ENCODE data around the gene PDE1C. TPM values are rescaled to one million over a fixed set of nuclear protein-coding genes. Genes with fewer than 3 reads are reported as not detected.
"Not testable (repeated sequence)": the region's sequence is repeated elsewhere in the genome, so short reads cannot be mapped to it uniquely, and the experiment has no call there.

PDE1C gene
- total RNA-seq, 2 donors from 2014 or later, result 47.8 to 51.3 TPM

- intact Hi-C loops (cut with DNase I), result no loop called here
Measured at GRCh38 chr7:32078824-32079223, 8.6 kb upstream of the PDE1C start.

GRCh38 chr7:32077806-32078205, 7.6 kb upstream of the PDE1C start:
- DNase-seq (ENCODE audit: low spot score), result no peak
- intact Hi-C loops (cut with DNase I), result no loop called here

More at GRCh38 chr7:32078824-32079223, 8.6 kb upstream of the PDE1C start:
- no peak for DNase-seq (ENCODE audit: low spot score)

- DNase-seq (ENCODE audit: low spot score); intact Hi-C loops (cut with DNase I): not testable (repeated sequence)
Measured at GRCh38 chr7:32076802-32077201, 6.6 kb upstream of the PDE1C start.

GRCh38 chr7:32075612-32076011, 5.4 kb upstream of the PDE1C start:
- intact Hi-C loops (cut with DNase I), result no loop called here
- no peak for DNase-seq (ENCODE audit: low spot score)

GRCh38 chr7:32074787-32075585, 4.8 kb upstream of the PDE1C start:
- intact Hi-C loops (cut with DNase I), result no loop called here
- DNase-seq (ENCODE audit: low spot score), result no peak

GRCh38 chr7:32073533-32073932, 3.3 kb upstream of the PDE1C start:
- no peak for DNase-seq (ENCODE audit: low spot score)
- intact Hi-C loops (cut with DNase I), result no loop called here

GRCh38 chr7:32072397-32072796, 2.2 kb upstream of the PDE1C start:
- no peak for DNase-seq (ENCODE audit: low spot score)
- intact Hi-C loops (cut with DNase I), result no loop called here

- intact Hi-C loops (cut with DNase I), result no loop called here
Measured at GRCh38 chr7:32071466-32072091, 1.4 kb upstream of the PDE1C start.

GRCh38 chr7:32070051-32070405, 179 bp downstream of the PDE1C start:
- intact Hi-C loops (cut with DNase I), result no loop called here
- no peak for DNase-seq (ENCODE audit: low spot score)

More at GRCh38 chr7:32071466-32072091, 1.4 kb upstream of the PDE1C start:
- no peak for DNase-seq (ENCODE audit: low spot score)

GRCh38 chr7:32069116-32069650, 1.0 kb downstream of the PDE1C start:
- DNase-seq (ENCODE audit: low spot score), result no peak
- intact Hi-C loops (cut with DNase I), result loop anchor here in 1 of 2 donors (10.0 kb wide), 1 partner anchor 184 kb away; no protein-coding TSS in a partner anchor

- intact Hi-C loops (cut with DNase I), result loop anchor here in 1 of 2 donors (10.0 kb wide), 1 partner anchor 184 kb away; no protein-coding TSS in a partner anchor
- no peak for DNase-seq (ENCODE audit: low spot score)
Measured at GRCh38 chr7:32068411-32069101, 1.7 kb downstream of the PDE1C start.

- intact Hi-C loops (cut with DNase I), result loop anchor here in 1 of 2 donors (10.0 kb wide), 1 partner anchor 182 kb away; no protein-coding TSS in a partner anchor
- no peak for DNase-seq (ENCODE audit: low spot score)
Measured at GRCh38 chr7:32066441-32066840, 3.8 kb downstream of the PDE1C start.

GRCh38 chr7:32063614-32064013, 6.6 kb downstream of the PDE1C start:
- intact Hi-C loops (cut with DNase I), result loop anchor here in 1 of 2 donors (10.0 kb wide), 1 partner anchor 179 kb away; no protein-coding TSS in a partner anchor

GRCh38 chr7:32062150-32062549, 8.1 kb downstream of the PDE1C start:
- no peak for DNase-seq (ENCODE audit: low spot score)
- intact Hi-C loops (cut with DNase I), result loop anchor here in 1 of 2 donors (10.0 kb wide), 1 partner anchor 177 kb away; no protein-coding TSS in a partner anchor

More at GRCh38 chr7:32063614-32064013, 6.6 kb downstream of the PDE1C start:
- DNase-seq (ENCODE audit: low spot score), result no peak

- intact Hi-C loops (cut with DNase I), result loop anchor here in 1 of 2 donors (10.0 kb wide), 1 partner anchor 177 kb away; no protein-coding TSS in a partner anchor
- no peak for DNase-seq (ENCODE audit: low spot score)
Measured at GRCh38 chr7:32061346-32061745, 8.9 kb downstream of the PDE1C start.

- DNase-seq (ENCODE audit: low spot score), result no peak
- intact Hi-C loops (cut with DNase I), result loop anchor here in 1 of 2 donors (10.0 kb wide), 1 partner anchor 175 kb away; no protein-coding TSS in a partner anchor
Measured at GRCh38 chr7:32059289-32060011, 10.8 kb downstream of the PDE1C start.

GRCh38 chr7:32058002-32058401, 12.2 kb downstream of the PDE1C start:
- no peak for DNase-seq (ENCODE audit: low spot score)
- intact Hi-C loops (cut with DNase I), result no loop called here

GRCh38 chr7:32056767-32057166, 13.4 kb downstream of the PDE1C start:
- no peak for DNase-seq (ENCODE audit: low spot score)
- intact Hi-C loops (cut with DNase I), result no loop called here

- intact Hi-C loops (cut with DNase I), result no loop called here
Measured at GRCh38 chr7:32053204-32053603, 17.0 kb downstream of the PDE1C start.

More at GRCh38 chr7:32053204-32053603, 17.0 kb downstream of the PDE1C start:
- no peak for DNase-seq (ENCODE audit: low spot score)

All from posterior vena cava (tissue), 2 donors.